Endodermal cell (in vitro differentiated cells): ENCODE data around the gene PTP4A2. TPM values are rescaled to one million over a fixed set of nuclear protein-coding genes. Genes with fewer than 3 reads are reported as not detected.

Source experiments
- DNase-seq: peaks from one replicate; pipeline ENCODE4 v3.0.0-alpha.2; 2017
- H3K27ac ChIP-seq: 2 replicates; pipeline ENCODE4 v1.5.1; 2013; ENCODE audit warnings: mild to moderate bottlenecking, low read depth, low read length, moderate library complexity
- H3K27me3 ChIP-seq: 2 replicates; pipeline ENCODE4 v1.6.1; 2013; ENCODE audit warnings: mild to moderate bottlenecking, low read length, moderate library complexity; ENCODE audit not compliant: insufficient read depth, control insufficient read depth, poor library complexity, severe bottlenecking
- H3K36me3 ChIP-seq: 2 replicates; pipeline ENCODE4 v1.7.0; 2013; ENCODE audit warnings: mild to moderate bottlenecking, low read length, moderate library complexity; ENCODE audit not compliant: control insufficient read depth, insufficient read depth
- H3K4me1 ChIP-seq: one replicate; pipeline ENCODE4 v1.7.0; 2013; ENCODE audit warnings: low read length; ENCODE audit not compliant: control insufficient read depth, insufficient read depth
- H3K4me3 ChIP-seq: 2 replicates; pipeline ENCODE4 v1.5.1; 2013; ENCODE audit warnings: mild to moderate bottlenecking, low read length, moderate library complexity
- H3K9ac ChIP-seq: 2 replicates; pipeline ENCODE4 v1.6.1; 2013; ENCODE audit warnings: mild to moderate bottlenecking, low read length, moderate library complexity; ENCODE audit not compliant: poor library complexity, severe bottlenecking; ENCODE audit errors: extremely low read depth
- H3K9me3 ChIP-seq: 2 replicates; pipeline ENCODE4 v1.6.1; 2013; ENCODE audit warnings: mild to moderate bottlenecking, low read length, moderate library complexity; ENCODE audit not compliant: control insufficient read depth
- H3K27ac Mint-ChIP-seq: 2 replicates; pipeline ENCODE4 v1.8.0; 2020; ENCODE audit warnings: mixed read lengths
- H3K27me3 Mint-ChIP-seq: 2 replicates; pipeline ENCODE4 v1.8.0; 2021; ENCODE audit warnings: mild to moderate bottlenecking, mixed read lengths; ENCODE audit not compliant: insufficient read depth
- H3K36me3 Mint-ChIP-seq: 2 replicates; pipeline ENCODE4 v1.8.0; 2020; ENCODE audit warnings: low read depth, mixed read lengths
- H3K4me1 Mint-ChIP-seq: 2 replicates; pipeline ENCODE4 v1.8.0; 2020; ENCODE audit warnings: mixed read lengths
- H3K4me3 Mint-ChIP-seq: 2 replicates; pipeline ENCODE4 v1.8.0; 2020; ENCODE audit warnings: mild to moderate bottlenecking, moderate library complexity, mixed read lengths
- H3K9me3 Mint-ChIP-seq: 2 replicates; pipeline ENCODE4 v1.8.0; 2020; ENCODE audit warnings: mild to moderate bottlenecking, mixed read lengths
- CTCF ChIP-seq: fragments of 200-600 bp; sonication (generic); conservative IDR thresholded peaks from 2 replicates; pipeline ENCODE4 v1.5.0; 2021; ENCODE audit warnings: antibody characterized with exemption, mild to moderate bottlenecking
- WGBS, 2 experiments: methylation state at CpG; one replicate each; pipeline versions ENCODE4 v1.1.5 to v1.1.7; 2013; ENCODE audit warnings: missing lambda C conversion rate in 2 of 2, mixed read lengths in 1 of 2; ENCODE audit not compliant: insufficient coverage in 1 of 2, insufficient read length in 1 of 2; 5-methylcytosine and 5-hydroxymethylcytosine counted together
- total RNA-seq, 2 donors: library from RNA; stranded (reverse); fragmentation: NEBNext Ultra II Directional in 1 of 2; extraction: Animal tissue kit (Norgen Biotek cat#: 25700) in 1 of 2; gene quantifications; 2 replicates in 1 of 2; 3 replicates in 1 of 2; pipeline ENCODE4 v1.2.1, GENCODE V29; 2021

The PTP4A2 gene
- total RNA-seq, 2 donors from 2014 or later: 211 TPM

DNA sequence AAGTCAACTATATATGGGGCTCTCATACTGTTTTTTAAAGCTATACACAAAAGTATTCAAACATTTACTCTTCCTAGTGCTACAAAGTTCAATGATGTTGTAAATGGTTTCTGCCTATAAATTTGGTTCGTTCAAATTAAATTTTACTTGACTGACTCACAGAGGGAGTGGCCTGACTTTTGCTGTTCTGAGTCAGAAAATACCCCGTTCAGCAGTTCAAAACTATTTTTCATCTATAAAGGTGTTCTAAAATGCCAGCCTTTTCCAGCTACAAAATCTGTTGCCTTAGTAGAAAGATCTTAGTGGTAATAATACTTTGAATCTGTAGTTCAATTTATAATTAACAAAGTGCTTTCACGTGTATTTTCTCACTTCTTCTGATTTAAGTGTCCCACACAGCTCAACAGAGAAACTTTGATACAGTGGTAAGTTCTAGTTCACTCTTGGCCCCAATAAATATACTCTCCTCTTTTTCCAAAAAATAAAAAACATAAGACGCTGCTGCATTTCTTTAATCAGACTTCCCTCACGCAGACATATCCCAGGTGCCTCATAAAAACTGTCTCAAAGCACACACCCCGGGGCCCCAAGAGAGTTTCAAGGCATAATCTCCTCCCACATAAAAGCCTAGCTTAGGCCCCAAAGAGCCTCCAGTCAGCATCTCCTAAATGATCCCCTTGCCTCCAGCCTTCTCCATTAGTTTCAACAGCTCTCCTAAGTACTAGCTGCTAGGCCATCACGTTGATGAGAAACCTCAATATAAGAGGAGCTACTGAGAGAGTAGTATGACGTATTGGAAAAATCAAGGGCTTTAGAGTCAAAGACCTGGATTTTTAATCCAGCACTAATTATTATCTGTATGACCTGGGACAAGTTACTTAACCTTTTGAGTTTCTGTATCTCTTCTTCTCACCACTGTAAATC, 3.2 kb downstream of the PTP4A2 start:
- TF ChIP-seq CTCF: no peak
- H3K9me3 ChIP-seq: no peaks in the 10 kb centered on the region
- Mint-ChIP-seq H3K27me3 (no peaks in the 10 kb centered on the region), H3K4me1 (peaks cover 52% of the 10 kb centered on the region), H3K9me3 (no peaks in the 10 kb centered on the region), H3K36me3 (no peaks in the 10 kb centered on the region), H3K4me3 (peak overlapping the region; percentile 89), H3K27ac (peak overlapping the region; percentile 63)
- H3K4me3 ChIP-seq: peak overlapping the region; percentile 97
- peak overlapping the region; percentile 5 for H3K9ac ChIP-seq
- no peak for DNase-seq
- 62 to 75% methylated on average over 5 to 8 of the region's 8 CpGs for WGBS, 2 experiments
- peaks cover 9% of the 10 kb centered on the region for H3K36me3 ChIP-seq
- H3K4me1 ChIP-seq: peaks cover 22% of the 10 kb centered on the region
- no peaks in the 10 kb centered on the region for H3K27me3 ChIP-seq
- no peak overlapping the region for H3K27ac ChIP-seq

DNA sequence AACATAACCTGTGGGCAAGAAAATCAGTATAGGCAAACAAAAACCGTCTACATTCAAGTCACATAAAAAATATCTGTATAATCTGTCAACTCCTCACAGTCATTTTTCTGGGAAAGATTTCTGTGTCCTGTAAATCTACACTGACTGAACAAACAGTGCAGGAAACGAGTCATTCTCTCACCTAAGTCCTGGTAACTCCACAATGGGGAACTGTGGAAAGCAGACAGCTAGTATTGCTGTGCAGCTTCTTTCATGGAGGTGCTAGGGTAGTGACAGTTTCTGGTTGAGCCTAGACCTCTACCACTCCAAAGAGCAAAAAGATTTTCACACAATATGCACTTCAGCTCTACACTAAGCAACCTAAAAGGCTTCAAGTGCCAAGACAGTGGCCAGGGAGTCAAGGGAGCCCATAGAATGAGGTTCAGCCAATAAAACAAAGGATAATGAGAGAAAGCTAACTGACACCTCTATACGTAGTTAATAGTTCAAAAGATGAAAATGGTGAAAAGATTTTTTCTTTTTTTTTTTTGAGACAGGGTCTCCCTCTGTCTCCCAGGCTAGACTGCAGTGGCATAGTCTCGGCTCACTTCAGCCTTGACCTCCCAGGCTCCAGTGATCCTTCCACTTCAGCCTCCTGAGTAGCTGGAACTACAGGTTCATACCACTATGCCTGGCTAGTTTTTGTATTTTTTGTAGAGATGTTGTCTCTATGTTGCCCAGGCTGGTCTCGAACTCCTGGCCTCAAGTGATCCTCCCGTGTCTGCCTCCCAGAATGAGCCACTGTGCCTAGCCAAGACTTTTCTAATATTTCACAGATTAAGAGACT, 5.5 kb downstream of the PTP4A2 start:
- Histone ChIP-seq H3K9me3 (no peaks in the 10 kb centered on the region), H3K27ac (no peak overlapping the region), H3K27me3 (no peaks in the 10 kb centered on the region), H3K9ac (no peak overlapping the region), H3K36me3 (peaks cover 9% of the 10 kb centered on the region), H3K4me3 (peak overlapping the region; percentile 17), H3K4me1 (peaks cover 18% of the 10 kb centered on the region)
- TF ChIP-seq CTCF: no peak
- Mint-ChIP-seq H3K4me3 (no peak overlapping the region), H3K4me1 (peaks cover 55% of the 10 kb centered on the region), H3K27ac (peak overlapping the region; percentile 88), H3K9me3 (no peaks in the 10 kb centered on the region), H3K36me3 (no peaks in the 10 kb centered on the region), H3K27me3 (no peaks in the 10 kb centered on the region)
- WGBS, 2 experiments: 87% methylated on average over 4 to 6 of the region's 6 CpGs
- DNase-seq: no peak

DNA sequence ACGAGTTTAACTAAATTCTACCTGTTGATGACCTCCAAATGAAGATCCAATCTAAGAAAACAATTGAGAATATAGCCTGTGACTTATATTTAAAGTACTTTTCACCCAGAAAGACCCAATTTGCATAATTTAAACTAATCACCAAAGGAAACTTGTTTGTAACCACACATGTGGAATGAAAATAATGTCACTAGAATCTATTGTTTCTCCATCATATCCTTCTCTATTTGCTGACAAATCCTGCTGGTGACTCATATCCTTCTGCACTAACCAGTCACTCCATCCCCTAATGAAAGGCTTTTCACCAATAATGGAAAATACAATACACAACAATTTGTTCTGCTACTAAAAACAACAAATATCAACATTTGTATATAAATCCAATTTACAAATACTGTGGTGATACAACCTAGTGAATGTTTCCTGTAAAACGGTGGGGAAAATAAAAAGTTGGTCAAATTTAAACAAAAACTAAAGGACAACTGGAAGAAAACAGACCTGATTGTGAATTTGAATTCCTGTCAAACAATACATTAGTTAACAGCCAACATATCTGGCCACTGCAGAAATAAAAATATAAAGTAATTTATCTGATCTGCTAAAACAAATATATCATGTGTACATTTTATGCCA, 6.5 kb downstream of the PTP4A2 start:
- Mint-ChIP-seq H3K36me3 (no peaks in the 10 kb centered on the region), H3K4me1 (peaks cover 63% of the 10 kb centered on the region), H3K27ac (peak overlapping the region; percentile 88), H3K9me3 (no peaks in the 10 kb centered on the region), H3K4me3 (peak overlapping the region; percentile 11), H3K27me3 (no peaks in the 10 kb centered on the region)
- peaks cover 18% of the 10 kb centered on the region for H3K4me1 ChIP-seq
- H3K36me3 ChIP-seq: peaks cover 9% of the 10 kb centered on the region
- no peak for TF ChIP-seq CTCF
- no peaks in the 10 kb centered on the region for H3K27me3 ChIP-seq
- no peak overlapping the region for H3K9ac ChIP-seq
- no peak for DNase-seq
- H3K9me3 ChIP-seq: no peaks in the 10 kb centered on the region
- no peak overlapping the region for H3K27ac ChIP-seq
- WGBS, 2 experiments: 25% methylated on average over 2 of the region's 2 CpGs; no CpG with 5 or more reads in 1 of the 2 experiments
- H3K4me3 ChIP-seq: peak overlapping the region; percentile 53
